ENCODE measurements around the gene FAM124B.

The FAM124B gene

GRCh38 chr2:224379986-224380385 is 21.9 kb downstream of the FAM124B start:
- DNase-seq: no peak

GRCh38 chr2:224379172-224379571 is 22.7 kb downstream of the FAM124B start:
- no peak for DNase-seq

- no peak for DNase-seq
Measured at GRCh38 chr2:224378701-224379097, 23.2 kb downstream of the FAM124B start.

DNA sequence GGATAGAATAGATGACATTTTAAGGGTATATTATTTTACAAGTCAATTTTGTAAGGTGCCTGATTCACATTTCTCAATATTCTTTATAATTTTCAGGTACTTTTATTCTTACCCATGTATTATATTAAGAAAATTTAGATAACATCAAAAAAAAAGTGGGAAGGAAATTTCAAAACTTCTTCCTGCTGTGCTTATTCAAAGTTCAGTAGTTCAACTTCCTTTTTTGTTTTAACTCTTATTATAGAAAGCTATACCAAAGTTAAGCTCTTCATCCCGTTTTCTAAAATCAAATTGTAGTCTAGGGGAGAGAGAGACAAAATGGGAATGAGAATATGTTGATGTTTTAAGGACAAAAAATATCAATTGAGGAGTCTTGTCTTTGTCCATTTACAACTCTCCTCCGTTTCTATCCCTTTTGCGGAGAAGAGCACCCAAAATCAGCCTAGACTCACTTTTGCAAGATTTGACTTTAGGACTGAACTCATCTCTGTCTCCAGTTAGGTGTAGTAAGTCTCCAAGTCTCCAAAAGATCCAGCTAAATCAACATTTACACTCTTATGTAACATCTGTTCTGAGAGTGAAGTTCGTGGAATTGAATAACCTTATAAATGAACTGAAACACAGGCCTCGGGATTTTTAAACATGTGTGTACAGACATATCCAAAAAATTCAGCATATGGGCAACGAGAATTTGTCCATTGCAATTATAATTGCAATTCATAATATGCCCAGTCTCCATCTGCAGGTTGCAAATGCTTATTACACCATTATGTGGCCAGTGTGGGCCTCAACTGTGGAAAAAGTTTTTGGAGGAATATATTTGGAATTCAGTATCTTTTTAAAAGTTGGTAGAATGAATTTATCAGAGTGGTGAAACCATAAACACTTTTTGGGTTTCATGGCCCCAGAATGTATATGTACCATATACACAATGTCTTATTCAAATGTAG is 23.9 kb downstream of the FAM124B start:
- DNase-seq: no peak

GRCh38 chr2:224372641-224373040 is 29.3 kb downstream of the FAM124B start:
- DNase-seq: no peak

- DNase-seq: peak; percentile 25
Measured at GRCh38 chr2:224369028-224369632, 32.8 kb downstream of the FAM124B start.

- DNase-seq: no peak
Measured at GRCh38 chr2:224366267-224366844, 35.6 kb downstream of the FAM124B start.

- DNase-seq: no peak
Measured at GRCh38 chr2:224365331-224365730, 36.6 kb downstream of the FAM124B start.

- no peak for DNase-seq
Measured at GRCh38 chr2:224363281-224363680, 38.6 kb downstream of the FAM124B start.

DNA sequence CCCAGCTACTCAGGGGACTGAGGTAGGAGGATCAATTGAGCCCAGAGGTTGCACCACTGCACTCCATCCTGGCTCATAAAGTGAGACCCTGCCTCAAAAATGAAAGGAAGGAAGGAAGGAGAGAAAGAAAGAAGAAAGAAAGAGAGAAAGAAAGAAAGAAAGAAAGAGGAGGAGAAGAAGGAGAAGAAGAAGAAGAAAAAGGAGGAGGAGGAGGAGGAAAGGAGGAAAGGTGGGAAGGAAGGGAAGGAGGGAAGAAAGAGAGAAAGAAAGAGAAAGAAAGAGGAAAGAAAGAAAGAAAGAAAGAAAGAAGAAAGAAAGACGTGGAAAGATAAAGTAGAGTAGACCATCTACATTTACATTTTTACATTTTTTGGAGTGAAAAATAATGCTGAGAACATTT is 39.8 kb downstream of the FAM124B start:
- no peak for DNase-seq

GRCh38 chr2:224360801-224361251 is 41.1 kb downstream of the FAM124B start:
- DNase-seq: no peak

GRCh38 chr2:224359569-224359968 is 42.3 kb downstream of the FAM124B start:
- peak; percentile 1 for DNase-seq

- DNase-seq: peak; percentile 58
Measured at GRCh38 chr2:224357098-224357901, 44.6 kb downstream of the FAM124B start.

GRCh38 chr2:224354632-224355211 is 47.2 kb downstream of the FAM124B start:
- DNase-seq: no peak

DNA sequence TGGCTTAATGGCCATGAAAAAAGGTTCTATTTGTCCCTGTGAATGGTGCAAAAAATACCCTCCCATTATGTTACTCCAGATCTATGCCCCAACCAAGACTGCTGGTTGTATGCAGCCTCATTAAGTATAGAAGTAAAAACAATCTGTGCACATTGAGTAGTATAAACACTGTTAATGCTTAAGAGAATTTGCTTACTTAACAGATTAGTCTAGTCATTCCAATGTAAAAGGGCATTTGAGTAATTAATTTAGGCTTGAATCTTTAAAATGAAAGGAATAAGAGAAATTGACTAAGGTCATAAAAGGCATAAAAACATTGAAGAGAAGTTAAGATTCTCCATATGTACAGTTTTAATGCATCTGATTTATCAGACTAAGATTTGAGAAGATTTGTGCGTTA is 51.2 kb downstream of the FAM124B start:
- no peak for DNase-seq

DNA sequence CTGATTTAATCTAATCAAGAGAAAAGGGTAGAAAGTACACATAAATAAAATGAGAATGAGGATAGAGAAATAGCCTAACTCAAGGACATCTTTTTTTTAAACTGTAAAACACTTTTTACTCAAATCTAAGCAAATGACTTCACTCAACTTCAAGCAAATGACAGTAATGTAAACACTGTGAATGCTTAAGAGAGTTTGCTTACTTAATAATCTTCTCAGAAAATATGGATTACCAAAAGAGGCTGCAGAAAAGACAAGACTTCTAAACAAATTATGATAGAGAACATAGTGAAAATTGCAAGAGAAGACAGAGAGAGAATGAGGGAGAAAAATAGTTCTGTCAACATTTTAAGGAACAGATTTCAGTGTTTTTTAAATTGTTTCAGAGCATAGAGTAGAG is 52.5 kb downstream of the FAM124B start:
- no peak for DNase-seq

DNA sequence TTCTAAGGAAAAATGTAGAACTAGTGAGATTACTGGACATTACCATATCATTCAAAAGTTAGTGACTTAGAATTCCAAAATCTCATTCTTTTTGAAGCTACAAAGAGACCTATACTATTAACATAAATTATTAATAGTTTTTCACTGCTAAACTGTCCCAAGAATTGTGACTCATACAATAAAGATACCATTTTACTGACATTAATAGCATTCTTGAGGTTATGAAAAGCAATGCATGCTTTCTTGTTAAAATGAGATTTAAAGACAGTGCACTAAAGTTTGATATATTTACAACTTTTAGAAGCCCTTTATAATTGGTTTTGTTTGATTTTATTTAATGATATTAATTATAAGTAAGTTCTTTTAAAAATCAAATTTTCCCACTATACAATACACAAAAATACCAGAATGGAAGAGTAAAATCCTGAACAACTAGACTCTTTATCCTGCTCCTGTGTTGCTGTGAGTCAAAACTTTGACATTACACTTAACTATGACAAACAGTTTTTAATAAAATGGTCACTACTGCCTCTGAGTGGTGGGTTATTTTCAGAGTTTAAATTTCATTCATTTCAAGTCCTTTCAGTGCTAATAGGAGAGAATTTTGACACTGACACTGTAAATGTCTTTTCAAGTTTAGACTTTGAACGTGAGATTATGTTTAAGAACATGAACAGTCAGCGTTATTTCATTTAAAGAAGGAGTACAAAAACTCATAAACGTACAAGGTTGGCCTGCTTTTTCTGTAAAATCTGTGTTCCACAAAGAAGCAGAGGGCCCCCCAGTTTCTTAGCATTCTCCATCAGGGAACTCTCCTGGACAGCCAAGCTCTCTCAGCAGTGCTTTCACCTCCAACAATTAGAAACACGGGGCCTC is 54.5 kb downstream of the FAM124B start:
- no peak for DNase-seq

GRCh38 chr2:224345492-224345891 is 56.4 kb downstream of the FAM124B start:
- DNase-seq: no peak

DNA sequence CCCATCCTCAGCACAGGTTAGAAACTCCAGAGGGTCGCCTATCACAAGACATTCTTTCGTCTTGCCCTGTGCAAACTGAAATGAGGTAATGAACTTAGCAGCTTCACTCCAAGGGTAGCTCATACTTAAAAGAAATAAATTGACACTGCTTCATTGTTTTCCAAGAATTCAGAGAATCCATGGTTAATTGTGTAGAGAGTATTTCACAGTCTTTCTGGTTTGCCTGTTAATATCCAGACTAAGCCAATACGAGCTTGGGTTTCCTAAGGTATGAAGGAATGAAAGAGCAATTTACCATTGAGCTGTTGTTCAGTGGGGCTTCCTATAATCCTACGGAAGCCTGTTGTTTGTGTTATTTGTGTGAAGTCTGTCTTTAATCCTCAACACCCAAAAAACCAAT is 58.7 kb downstream of the FAM124B start:
- peak; percentile 15 for DNase-seq

DNA sequence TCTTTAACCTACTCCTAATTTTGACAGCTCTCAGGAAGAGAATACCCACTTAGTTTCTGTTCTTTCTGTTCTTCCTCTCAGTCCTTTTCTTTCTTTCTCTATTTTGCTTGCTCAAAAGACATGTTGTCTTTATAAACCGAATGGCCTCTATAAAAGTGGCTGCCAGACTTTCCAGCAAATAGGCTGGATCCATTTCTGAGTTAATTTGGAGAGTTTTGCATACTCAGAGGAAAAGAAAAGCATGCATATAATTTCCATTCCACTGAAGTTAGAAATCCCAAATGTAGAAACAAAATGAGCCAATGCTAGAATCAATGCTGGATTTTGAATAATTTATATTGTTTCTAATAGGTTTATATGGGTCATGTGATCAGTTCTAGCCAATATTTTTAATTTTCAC is 65.9 kb downstream of the FAM124B start:
- DNase-seq: no peak

DNA sequence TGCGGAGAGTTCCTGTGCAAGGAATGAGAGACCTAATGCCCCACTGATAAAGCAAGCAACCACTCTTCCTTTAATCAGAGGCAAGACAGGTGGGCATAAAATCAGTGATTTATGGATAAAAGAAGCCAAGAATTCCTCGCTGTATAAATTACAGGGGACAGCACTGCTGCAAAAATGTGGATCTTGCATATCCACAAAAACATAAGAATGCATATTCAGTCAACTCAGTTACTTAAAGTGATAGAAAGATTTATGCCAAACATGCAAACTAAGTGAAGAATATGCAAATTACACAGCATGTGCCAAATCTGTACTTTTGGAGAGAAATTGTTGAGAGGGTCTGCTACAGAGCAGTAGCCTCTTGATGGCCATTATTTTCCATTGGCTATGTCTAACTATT is 67.2 kb downstream of the FAM124B start:
- no peak for DNase-seq
